SK-N-SH (cell line): Measurements from ENCODE around the gene GGPS1.

ENCODE experiments used
- EP300 ChIP-seq, 2 experiments: IDR thresholded peaks; 2 replicates each; pipeline versions ENCODE4 v1.4.0 to v1.6.1; 2012; ENCODE audit warnings: borderline replicate concordance in 1 of 2, low read depth in 1 of 2, low read length in 1 of 2
- GATA2 ChIP-seq: sonication (generic); formaldehyde crosslinking; IDR thresholded peaks from 2 replicates; pipeline ENCODE4 v1.5.0; 2020; ENCODE audit warnings: mild to moderate bottlenecking, missing genetic modification reagents
- POLR2AphosphoS5 ChIP-seq: IDR thresholded peaks from 2 replicates; pipeline ENCODE4 v1.6.1; 2012; ENCODE audit warnings: low read depth, low read length
- TF ChIP-seq, protein P1 (sequence below): IDR thresholded peaks from 2 replicates; pipeline ENCODE4 v1.4.0; 2012; ENCODE audit warnings: low read depth

GRCh38 chr1:235329139-235329902, 951 bp downstream of the GGPS1 start:
- TF ChIP-seq EP300 (IDR thresholded peaks at IDR 0.05; ENCODE audit: borderline replicate concordance in 1 of 2, low read depth in 1 of 2, low read length in 1 of 2) (no peak), GATA2 (no peak), POLR2AphosphoS5 (no peak)
- TF ChIP-seq, protein P1, sequence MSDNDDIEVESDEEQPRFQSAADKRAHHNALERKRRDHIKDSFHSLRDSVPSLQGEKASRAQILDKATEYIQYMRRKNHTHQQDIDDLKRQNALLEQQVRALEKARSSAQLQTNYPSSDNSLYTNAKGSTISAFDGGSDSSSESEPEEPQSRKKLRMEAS, result no peak
